Astrocyte (in vitro differentiated cells and primary cell): Measurements from ENCODE around the gene ARSA. TPM values are rescaled to one million over a fixed set of nuclear protein-coding genes. Genes with fewer than 3 reads are reported as not detected.

ENCODE experiments used
- DNase-seq: peaks from one replicate; pipeline ENCODE4 v3.0.0-alpha.2; 2010; ENCODE audit warnings: low read depth
- FAIRE-seq: peaks from 2 replicates; lab custom pipeline; 2011; peaks lifted over from hg19 to GRCh38; lab: Jason Lieb, UNC
- H2AFZ ChIP-seq: 2 replicates; pipeline ENCODE4 v1.6.0; 2012; ENCODE audit warnings: low read depth, low read length, inconsistent platforms
- H3K27ac ChIP-seq: 2 replicates; pipeline ENCODE4 v1.5.1; 2011; ENCODE audit warnings: low read depth, low read length, inconsistent platforms
- H3K27me3 ChIP-seq: 2 replicates; pipeline ENCODE4 v1.6.0; 2011; ENCODE audit warnings: low read length, inconsistent platforms; ENCODE audit not compliant: insufficient read depth
- H3K36me3 ChIP-seq: 2 replicates; pipeline ENCODE4 v1.5.1; 2011; ENCODE audit warnings: low read length, inconsistent platforms; ENCODE audit not compliant: insufficient read depth
- H3K4me1 ChIP-seq: 2 replicates; pipeline ENCODE4 v1.5.1; 2011; ENCODE audit warnings: low read length, inconsistent platforms; ENCODE audit not compliant: insufficient read depth
- H3K4me2 ChIP-seq: 2 replicates; pipeline ENCODE4 v1.6.0; 2012; ENCODE audit warnings: low read length, inconsistent platforms
- H3K4me3 ChIP-seq: 2 replicates; pipeline ENCODE4 v1.5.1; 2011; ENCODE audit warnings: low read depth, mild to moderate bottlenecking, low read length, inconsistent platforms; ENCODE audit not compliant: insufficient read depth
- H3K79me2 ChIP-seq: 2 replicates; pipeline ENCODE4 v1.6.0; 2012; ENCODE audit warnings: mild to moderate bottlenecking, low read length, inconsistent platforms; ENCODE audit not compliant: insufficient read depth
- H3K9ac ChIP-seq: 2 replicates; pipeline ENCODE4 v1.6.0; 2012; ENCODE audit warnings: mild to moderate bottlenecking, low read length, inconsistent platforms
- H3K9me3 ChIP-seq: 2 replicates; pipeline ENCODE4 v1.5.1; 2012; ENCODE audit warnings: low read depth, mild to moderate bottlenecking, low read length, inconsistent platforms; ENCODE audit not compliant: insufficient read depth
- H4K20me1 ChIP-seq: 2 replicates; pipeline ENCODE4 v1.6.0; 2012; ENCODE audit warnings: low read length, inconsistent platforms; ENCODE audit not compliant: insufficient read depth
- H3K27ac Mint-ChIP-seq: one replicate; pipeline ENCODE4 v1.8.0; 2021; ENCODE audit warnings: mild to moderate bottlenecking, mixed read lengths; ENCODE audit not compliant: unreplicated experiment
- H3K27me3 Mint-ChIP-seq: one replicate; pipeline ENCODE4 v1.8.0; 2021; ENCODE audit warnings: low read depth, mixed read lengths; ENCODE audit not compliant: unreplicated experiment
- H3K36me3 Mint-ChIP-seq: one replicate; pipeline ENCODE4 v1.8.0; 2021; ENCODE audit warnings: low read depth, mixed read lengths; ENCODE audit not compliant: unreplicated experiment
- H3K4me1 Mint-ChIP-seq: one replicate; pipeline ENCODE4 v1.8.0; 2021; ENCODE audit warnings: low read depth, mixed read lengths; ENCODE audit not compliant: unreplicated experiment
- H3K4me3 Mint-ChIP-seq: one replicate; pipeline ENCODE4 v1.8.0; 2021; ENCODE audit warnings: mild to moderate bottlenecking, moderate library complexity, mixed read lengths; ENCODE audit not compliant: unreplicated experiment
- H3K9me3 Mint-ChIP-seq: one replicate; pipeline ENCODE4 v1.8.0; 2021; ENCODE audit warnings: mild to moderate bottlenecking, mixed read lengths; ENCODE audit not compliant: unreplicated experiment
- CTCF ChIP-seq: IDR thresholded peaks from 2 replicates; pipeline ENCODE4 v1.5.1; 2011; ENCODE audit warnings: low read depth, mild to moderate bottlenecking, inconsistent platforms, low read length, moderate library complexity; ENCODE audit not compliant: insufficient read depth
- EZH2 ChIP-seq: IDR thresholded peaks from 2 replicates; pipeline ENCODE4 v1.6.1; 2012; ENCODE audit warnings: mild to moderate bottlenecking, low read length, inconsistent platforms; ENCODE audit not compliant: insufficient read depth
- total RNA-seq: library from RNA; stranded (reverse); gene quantifications from 2 replicates; pipeline ENCODE4 v1.2.1, GENCODE V29; 2021

The ARSA gene
- total RNA-seq, 1 donor from 2014 or later: 25.5 TPM

DNA sequence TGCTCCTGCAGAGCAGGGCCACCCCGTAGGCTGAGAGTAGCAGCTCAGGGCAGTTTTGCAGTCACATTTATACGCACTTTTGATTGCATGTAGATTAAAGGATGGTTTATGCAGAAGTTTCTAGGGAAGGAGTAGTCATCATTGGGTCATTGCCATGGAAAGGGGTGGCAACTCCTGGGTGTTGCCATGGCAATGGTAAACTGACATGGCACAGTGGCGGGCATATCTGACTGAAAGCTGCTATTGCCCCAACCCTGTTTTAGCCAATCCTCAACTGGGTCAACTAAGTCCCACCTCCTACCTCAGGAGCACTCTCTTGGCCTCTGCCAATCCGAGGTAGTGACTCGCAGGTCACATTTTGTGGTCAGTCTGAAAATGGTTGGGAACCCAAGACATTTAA is 2.4 kb upstream of the ARSA start:
- no peak overlapping the region for H3K4me3 Mint-ChIP-seq
- Histone ChIP-seq H3K4me2 (no peak overlapping the region), H3K4me3 (no peak overlapping the region), H2AFZ (no peak overlapping the region), H3K4me1 (peaks cover 13% of the 10 kb centered on the region), H4K20me1 (no peaks in the 10 kb centered on the region), H3K27me3 (peaks cover 3% of the 10 kb centered on the region), H3K9ac (no peak overlapping the region), H3K36me3 (no peaks in the 10 kb centered on the region), H3K27ac (no peak overlapping the region), H3K79me2 (no peaks in the 10 kb centered on the region), H3K9me3 (no peaks in the 10 kb centered on the region)
- no peaks in the 10 kb centered on the region for H3K27me3 Mint-ChIP-seq
- TF ChIP-seq CTCF: no peak
- no peak for TF ChIP-seq EZH2
- DNase-seq (no peak), FAIRE-seq (no peak)
- H3K9me3 Mint-ChIP-seq: no peaks in the 10 kb centered on the region
- H3K27ac Mint-ChIP-seq: no peak overlapping the region
- peaks cover 7% of the 10 kb centered on the region for H3K4me1 Mint-ChIP-seq
- H3K36me3 Mint-ChIP-seq: peaks cover 1% of the 10 kb centered on the region

DNA sequence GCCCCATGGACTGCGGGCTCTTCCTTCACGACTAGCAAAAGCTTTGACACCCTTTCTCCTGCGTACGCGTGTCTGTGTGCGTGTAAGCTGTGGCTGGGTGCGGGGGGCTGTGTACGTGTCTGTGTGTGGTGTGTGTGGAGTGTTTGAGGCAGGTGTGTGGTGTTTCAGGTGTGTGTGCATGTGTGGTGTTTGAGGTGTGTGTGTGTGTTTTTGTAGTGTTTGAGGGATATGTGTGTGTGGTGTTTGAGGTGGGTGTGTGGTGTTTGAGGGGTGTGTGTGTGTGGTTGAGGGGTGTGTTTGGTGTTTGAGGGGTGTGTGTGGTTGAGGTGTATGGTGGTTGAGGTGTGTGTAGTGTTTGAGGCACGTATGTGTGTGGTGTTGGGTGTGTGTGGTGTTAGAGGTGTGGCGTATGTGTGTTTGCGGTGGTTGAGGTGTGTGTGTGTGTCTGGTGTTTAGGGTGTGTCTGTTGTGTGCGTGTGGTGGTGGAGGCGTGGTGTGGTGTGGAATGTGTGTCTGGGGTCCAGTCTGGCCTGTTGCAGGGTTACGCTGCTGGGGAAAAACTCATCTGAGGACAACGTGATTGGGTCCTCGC is 687 bp upstream of the ARSA start:
- no peak for DNase-seq
- Histone ChIP-seq H3K9ac (peak overlapping the region; percentile 79), H2AFZ (peak overlapping the region; percentile 92), H3K27me3 (no peaks in the 10 kb centered on the region), H3K79me2 (no peaks in the 10 kb centered on the region), H3K4me1 (peaks cover 13% of the 10 kb centered on the region), H3K4me2 (peak overlapping the region; percentile 100), H3K9me3 (no peaks in the 10 kb centered on the region), H4K20me1 (no peaks in the 10 kb centered on the region), H3K4me3 (peak overlapping the region; percentile 72), H3K36me3 (no peaks in the 10 kb centered on the region), H3K27ac (no peak overlapping the region)
- Mint-ChIP-seq H3K27ac (peak overlapping the region; percentile 79), H3K4me1 (peaks cover 7% of the 10 kb centered on the region), H3K36me3 (peaks cover 2% of the 10 kb centered on the region), H3K4me3 (peak overlapping the region; percentile 92), H3K9me3 (no peaks in the 10 kb centered on the region), H3K27me3 (no peaks in the 10 kb centered on the region)
- no peak for TF ChIP-seq EZH2
- TF ChIP-seq CTCF: no peak
- no peak for FAIRE-seq

GRCh38 chr22:50626850-50627641 is 906 bp downstream of the ARSA start:
- FAIRE-seq (no peak), DNase-seq (no peak)
- Histone ChIP-seq H4K20me1 (no peaks in the 10 kb centered on the region), H3K27ac (no peak overlapping the region), H3K9ac (peak overlapping the region; percentile 79), H2AFZ (peak overlapping the region; percentile 89), H3K4me3 (peak overlapping the region; percentile 73), H3K79me2 (no peaks in the 10 kb centered on the region), H3K27me3 (no peaks in the 10 kb centered on the region), H3K4me1 (peaks cover 13% of the 10 kb centered on the region), H3K9me3 (no peaks in the 10 kb centered on the region), H3K36me3 (no peaks in the 10 kb centered on the region), H3K4me2 (peak overlapping the region; percentile 100)
- Mint-ChIP-seq H3K27me3 (no peaks in the 10 kb centered on the region), H3K4me1 (peaks cover 7% of the 10 kb centered on the region), H3K4me3 (peak overlapping the region; percentile 84), H3K27ac (no peak overlapping the region), H3K9me3 (no peaks in the 10 kb centered on the region), H3K36me3 (peaks cover 2% of the 10 kb centered on the region)
- TF ChIP-seq EZH2: no peak
- no peak for TF ChIP-seq CTCF
